NCI-H226 (cell line): ENCODE measurements around the gene ITGA3.

Experiments used
- DNase-seq: peaks from one replicate; pipeline ENCODE4 v3.0.0-alpha.2; 2015

Gene ITGA3

GRCh38 chr17:50111673-50112655 is 56.1 kb downstream of the ITGA3 start:
- DNase-seq: no peak

GRCh38 chr17:50112694-50113093 is 56.8 kb downstream of the ITGA3 start:
- DNase-seq: no peak

- no peak for DNase-seq
These were observed 57.9 kb downstream of the ITGA3 start for GRCh38 chr17:50113624-50114320.

GRCh38 chr17:50114401-50114800 is 58.5 kb downstream of the ITGA3 start:
- no peak for DNase-seq

- DNase-seq: peak; percentile 39
These were observed 59.0 kb downstream of the ITGA3 start for GRCh38 chr17:50114849-50115357.

GRCh38 chr17:50115756-50116155 is 59.8 kb downstream of the ITGA3 start:
- no peak for DNase-seq

- peak; percentile 37 for DNase-seq
These were observed 61.5 kb downstream of the ITGA3 start for GRCh38 chr17:50117202-50118051.

- DNase-seq: no peak
These were observed 62.3 kb downstream of the ITGA3 start for GRCh38 chr17:50118076-50118827.

GRCh38 chr17:50118828-50119218 is 62.9 kb downstream of the ITGA3 start:
- no peak for DNase-seq

GRCh38 chr17:50120475-50121253 is 64.8 kb downstream of the ITGA3 start:
- no peak for DNase-seq

GRCh38 chr17:50122945-50123344 is 67.0 kb downstream of the ITGA3 start:
- DNase-seq: no peak

GRCh38 chr17:50123649-50124349 is 67.9 kb downstream of the ITGA3 start:
- DNase-seq: no peak

- no peak for DNase-seq
These were observed 69.6 kb downstream of the ITGA3 start for GRCh38 chr17:50125420-50125997.

GRCh38 chr17:50127697-50128361 is 71.9 kb downstream of the ITGA3 start:
- no peak for DNase-seq

- DNase-seq: no peak
These were observed 72.8 kb downstream of the ITGA3 start for GRCh38 chr17:50128441-50129352.

- DNase-seq: no peak
These were observed 73.4 kb downstream of the ITGA3 start for GRCh38 chr17:50129353-50129727.

GRCh38 chr17:50129728-50130558 is 74.0 kb downstream of the ITGA3 start, which contains the start of gene SAMD14:
Gene SAMD14, minus strand, starts transcription at chr17:50130160. Its CDS starts 5,201 bp downstream, at chr17:50124959.
- no peak for DNase-seq
